NT2/D1 (cell line): ENCODE data around the gene FRY.
A peak's percentile ranks its signal among the peaks of the same experiment; 100 is the strongest.

Source experiments
- DNase-seq: peaks from one replicate; pipeline ENCODE4 v3.0.0-alpha.2; 2011; ENCODE audit warnings: low read depth, low spot score
- H3K27me3 ChIP-seq: 2 replicates; pipeline ENCODE4 v1.6.0; 2011; ENCODE audit warnings: mild to moderate bottlenecking; ENCODE audit not compliant: insufficient read length, insufficient read depth
- H3K36me3 ChIP-seq: 2 replicates; pipeline ENCODE4 v1.6.1; 2011; ENCODE audit warnings: mild to moderate bottlenecking, low read length, mixed read lengths; ENCODE audit not compliant: insufficient read depth, insufficient read length
- H3K4me1 ChIP-seq: 2 replicates; pipeline ENCODE4 v1.5.1; 2011; ENCODE audit not compliant: insufficient read depth, insufficient read length
- H3K4me3 ChIP-seq: 2 replicates; pipeline ENCODE4 v1.5.1; 2011; ENCODE audit warnings: low read depth; ENCODE audit not compliant: insufficient read length
- H3K9ac ChIP-seq: 2 replicates; pipeline ENCODE4 v1.6.0; 2011; ENCODE audit warnings: low read depth; ENCODE audit not compliant: insufficient read length
- H3K9me3 ChIP-seq: 2 replicates; pipeline ENCODE4 v1.5.1; 2011; ENCODE audit warnings: mild to moderate bottlenecking, low read length; ENCODE audit not compliant: insufficient read depth
- SUZ12 ChIP-seq: IDR thresholded peaks from 2 replicates; pipeline ENCODE4 v1.6.1; 2011; ENCODE audit not compliant: insufficient read length, insufficient read depth; ENCODE audit errors: extremely low read depth
- YY1 ChIP-seq: IDR thresholded peaks from 2 replicates; pipeline ENCODE4 v1.6.1; 2011; ENCODE audit not compliant: insufficient read length, insufficient read depth
- ZNF274 ChIP-seq: IDR thresholded peaks from 2 replicates; pipeline ENCODE4 v1.6.1; 2011; ENCODE audit warnings: mild to moderate bottlenecking, low read depth, low read length

The FRY gene

GRCh38 chr13:32153056-32153455, 121.5 kb downstream of the FRY start:
- TF ChIP-seq YY1 (no peak), ZNF274 (no peak), SUZ12 (no peak)
- Histone ChIP-seq H3K9me3 (no peaks in the 10 kb centered on the region), H3K9ac (no peak overlapping the region), H3K4me1 (no peaks in the 10 kb centered on the region), H3K36me3 (no peaks in the 10 kb centered on the region), H3K4me3 (no peak overlapping the region), H3K27me3 (no peaks in the 10 kb centered on the region)
- no peak for DNase-seq

- H3K9me3 ChIP-seq = no peaks in the 10 kb centered on the region
- H3K27me3 ChIP-seq = no peaks in the 10 kb centered on the region
- TF ChIP-seq ZNF274 (no peak), SUZ12 (no peak), YY1 (no peak)
- H3K9ac ChIP-seq = no peak overlapping the region
- no peak for DNase-seq
- no peaks in the 10 kb centered on the region for H3K36me3 ChIP-seq
- no peak overlapping the region for H3K4me3 ChIP-seq
- no peaks in the 10 kb centered on the region for H3K4me1 ChIP-seq
Observed at GRCh38 chr13:32159137-32159869, 127.7 kb downstream of the FRY start.

- Histone ChIP-seq H3K4me3 (no peak overlapping the region), H3K9me3 (no peaks in the 10 kb centered on the region), H3K9ac (no peak overlapping the region), H3K4me1 (no peaks in the 10 kb centered on the region), H3K27me3 (no peaks in the 10 kb centered on the region), H3K36me3 (no peaks in the 10 kb centered on the region)
- TF ChIP-seq ZNF274 = no peak
- no peak for TF ChIP-seq YY1
- TF ChIP-seq SUZ12 = no peak
- DNase-seq = no peak
Observed at GRCh38 chr13:32162395-32163005, 130.9 kb downstream of the FRY start.

GRCh38 chr13:32164622-32165268, 133.2 kb downstream of the FRY start:
- H3K36me3 ChIP-seq = no peaks in the 10 kb centered on the region
- no peaks in the 10 kb centered on the region for H3K4me1 ChIP-seq
- no peak overlapping the region for H3K9ac ChIP-seq
- peak; percentile 52 for DNase-seq
- no peaks in the 10 kb centered on the region for H3K27me3 ChIP-seq
- TF ChIP-seq SUZ12 (no peak), ZNF274 (no peak), YY1 (peak; percentile 44)
- no peaks in the 10 kb centered on the region for H3K9me3 ChIP-seq
- H3K4me3 ChIP-seq = no peak overlapping the region

GRCh38 chr13:32165796-32166195, 134.2 kb downstream of the FRY start:
- Histone ChIP-seq H3K9me3 (no peaks in the 10 kb centered on the region), H3K4me1 (no peaks in the 10 kb centered on the region), H3K9ac (no peak overlapping the region), H3K36me3 (no peaks in the 10 kb centered on the region), H3K27me3 (no peaks in the 10 kb centered on the region), H3K4me3 (no peak overlapping the region)
- no peak for DNase-seq
- TF ChIP-seq ZNF274 (no peak), YY1 (no peak), SUZ12 (no peak)

GRCh38 chr13:32168131-32168530, 136.6 kb downstream of the FRY start:
- Histone ChIP-seq H3K9me3 (no peaks in the 10 kb centered on the region), H3K36me3 (no peaks in the 10 kb centered on the region), H3K4me1 (no peaks in the 10 kb centered on the region), H3K4me3 (no peak overlapping the region), H3K9ac (no peak overlapping the region), H3K27me3 (no peaks in the 10 kb centered on the region)
- TF ChIP-seq SUZ12 (no peak), YY1 (no peak), ZNF274 (no peak)
- no peak for DNase-seq

- no peaks in the 10 kb centered on the region for H3K36me3 ChIP-seq
- H3K27me3 ChIP-seq = no peaks in the 10 kb centered on the region
Observed at GRCh38 chr13:32170841-32171240, 139.3 kb downstream of the FRY start.

More at GRCh38 chr13:32170841-32171240, 139.3 kb downstream of the FRY start:
- H3K9me3 ChIP-seq = no peaks in the 10 kb centered on the region
- H3K4me1 ChIP-seq = no peaks in the 10 kb centered on the region
- no peak overlapping the region for H3K4me3 ChIP-seq
- TF ChIP-seq SUZ12 (no peak), YY1 (no peak), ZNF274 (no peak)
- no peak overlapping the region for H3K9ac ChIP-seq
- DNase-seq = no peak
